GM18498 (cell line): ENCODE measurements around the gene MKNK2.
"Not testable (repeated sequence)": the region's sequence is repeated elsewhere in the genome, so short reads cannot be mapped to it uniquely, and the experiment has no call there.

ENCODE experiments used
- ATAC-seq: cut with Tn5 transposase; IDR thresholded peaks from one replicate; pipeline ENCODE4 v1.9.1; 2021; ENCODE audit warnings: mild to moderate bottlenecking, moderate library complexity; ENCODE audit not compliant: unreplicated experiment

Gene MKNK2

DNA sequence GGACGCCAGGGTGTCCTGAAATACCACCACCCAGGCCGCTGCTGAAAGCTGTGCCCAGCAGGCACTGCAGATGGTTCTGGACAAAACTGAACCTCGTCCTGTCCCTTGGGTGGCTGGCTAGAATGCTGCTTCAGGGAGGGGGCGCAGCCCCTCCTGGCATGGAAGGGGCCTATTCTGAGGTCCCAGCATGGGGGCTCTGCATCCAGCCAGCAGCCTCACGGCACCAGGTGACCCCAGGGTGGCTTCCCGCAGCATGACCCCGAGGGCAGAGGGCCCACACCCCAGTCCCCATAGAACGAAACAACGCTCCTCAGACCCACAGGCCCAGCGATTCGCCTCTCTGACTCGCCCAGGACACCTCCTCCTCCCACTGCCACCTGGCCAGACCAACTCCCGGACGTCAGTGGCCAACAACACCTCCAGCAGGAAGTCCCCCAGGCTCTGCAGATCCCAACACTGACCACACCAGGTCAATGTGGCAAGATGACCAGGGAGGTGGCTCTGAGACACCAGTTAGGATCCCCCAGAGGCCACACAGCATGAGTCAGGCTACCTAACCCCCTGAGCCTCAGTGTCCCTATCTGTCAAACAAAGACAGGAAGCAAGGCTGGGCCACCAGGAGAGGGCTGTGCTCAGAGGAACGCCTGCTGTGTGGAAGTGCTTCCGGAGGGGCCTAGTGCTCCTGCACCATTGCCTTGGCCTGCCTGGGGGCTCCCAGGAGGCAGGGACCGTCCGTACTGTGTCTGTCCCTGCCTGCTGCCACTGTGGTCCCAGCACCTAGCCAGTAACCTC lies 6.1 kb downstream of the MKNK2 start:
- ATAC-seq: no peak

DNA sequence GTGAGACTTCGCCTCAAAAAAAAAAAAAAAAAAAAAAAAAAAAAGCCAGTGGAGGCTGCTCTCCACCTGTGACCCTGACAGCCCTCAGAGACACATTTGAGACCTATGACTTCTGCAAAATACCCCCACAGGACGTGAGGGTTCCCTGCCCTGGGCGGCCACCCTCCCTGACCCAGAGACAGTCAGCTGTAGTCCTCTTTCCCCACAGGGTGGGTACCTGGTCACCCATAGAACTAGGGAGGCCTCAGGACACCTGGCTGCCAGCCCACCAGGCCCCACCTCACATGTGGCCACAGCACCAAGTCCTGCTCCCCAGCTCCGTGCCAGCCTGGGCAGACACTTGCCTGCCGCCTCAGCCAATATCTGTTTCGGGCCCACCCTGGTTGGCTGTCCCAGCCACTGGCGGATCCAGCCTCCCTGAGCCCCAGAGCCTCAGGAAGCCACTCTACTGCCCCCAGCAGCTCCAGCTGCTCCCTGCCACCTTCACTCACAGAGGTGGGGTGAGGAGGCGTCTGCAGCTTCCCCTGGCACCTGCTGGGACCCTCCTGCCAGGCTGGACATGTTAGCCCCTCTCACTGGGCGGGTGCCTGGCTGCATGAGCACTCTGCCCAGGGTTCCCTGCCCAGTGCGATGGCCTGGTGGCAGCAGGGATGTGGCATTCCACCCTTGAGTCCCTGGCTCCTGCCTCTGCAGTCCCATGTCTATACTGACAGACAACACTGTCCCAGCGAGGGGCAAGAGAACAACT lies 6.9 kb downstream of the MKNK2 start:
- no peak for ATAC-seq

DNA sequence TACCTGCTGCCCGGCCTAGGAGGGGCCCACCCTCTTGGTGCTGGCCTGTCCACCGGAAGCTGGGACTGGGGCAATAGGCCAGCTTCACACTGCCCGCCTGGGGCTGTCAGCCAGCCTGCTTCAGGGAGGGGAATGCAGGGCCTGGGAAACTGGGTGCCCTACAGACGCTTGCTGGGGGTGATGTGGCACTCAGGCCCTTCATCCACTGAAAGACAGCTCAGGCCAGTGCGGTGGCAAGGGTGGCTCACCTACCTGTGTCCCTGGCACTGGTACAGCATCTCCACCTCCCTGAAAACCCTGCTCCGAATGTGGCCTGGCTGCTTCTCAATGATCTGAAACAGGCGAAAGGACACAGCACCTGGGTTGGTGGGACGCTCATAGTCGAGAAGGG lies 7.8 kb downstream of the MKNK2 start:
- ATAC-seq: no peak

DNA sequence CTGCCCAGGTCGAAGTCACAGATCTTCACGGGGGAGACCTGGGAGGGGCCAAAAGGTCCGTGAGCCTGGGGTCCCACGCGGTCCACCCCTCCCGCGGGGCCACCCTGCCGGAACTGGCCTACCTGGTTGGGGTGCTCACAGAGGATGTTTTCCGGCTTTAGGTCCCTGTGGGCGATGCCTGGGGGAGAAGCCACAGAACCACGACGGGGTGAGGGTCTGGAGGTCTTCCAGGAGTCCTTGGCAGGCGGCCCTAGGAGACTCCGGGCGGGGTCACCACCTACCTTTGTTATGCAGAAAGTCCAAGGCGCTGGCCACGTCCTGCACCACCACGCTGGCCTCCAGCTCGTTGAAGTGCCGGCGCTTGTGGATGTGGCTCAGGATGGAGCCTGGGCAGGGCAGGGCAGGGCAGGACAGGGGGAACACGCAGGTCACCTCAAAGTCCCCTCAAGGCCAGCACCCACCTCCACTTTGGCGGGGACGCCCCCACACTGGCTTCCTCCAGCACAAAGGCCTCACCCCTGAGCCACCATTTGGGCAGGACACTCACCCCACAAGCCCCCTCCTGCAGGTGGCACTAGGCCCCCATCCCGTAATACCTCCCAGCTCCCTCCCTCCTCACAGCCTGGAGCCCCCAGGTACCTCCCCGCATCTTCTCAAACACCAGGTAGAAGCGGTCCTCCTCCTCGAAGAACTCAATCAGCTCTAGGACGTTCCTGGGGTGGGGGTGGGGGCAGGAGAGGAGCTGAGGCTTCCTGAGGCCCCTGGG lies 8.4 kb downstream of the MKNK2 start:
- ATAC-seq: peak; percentile 1

DNA sequence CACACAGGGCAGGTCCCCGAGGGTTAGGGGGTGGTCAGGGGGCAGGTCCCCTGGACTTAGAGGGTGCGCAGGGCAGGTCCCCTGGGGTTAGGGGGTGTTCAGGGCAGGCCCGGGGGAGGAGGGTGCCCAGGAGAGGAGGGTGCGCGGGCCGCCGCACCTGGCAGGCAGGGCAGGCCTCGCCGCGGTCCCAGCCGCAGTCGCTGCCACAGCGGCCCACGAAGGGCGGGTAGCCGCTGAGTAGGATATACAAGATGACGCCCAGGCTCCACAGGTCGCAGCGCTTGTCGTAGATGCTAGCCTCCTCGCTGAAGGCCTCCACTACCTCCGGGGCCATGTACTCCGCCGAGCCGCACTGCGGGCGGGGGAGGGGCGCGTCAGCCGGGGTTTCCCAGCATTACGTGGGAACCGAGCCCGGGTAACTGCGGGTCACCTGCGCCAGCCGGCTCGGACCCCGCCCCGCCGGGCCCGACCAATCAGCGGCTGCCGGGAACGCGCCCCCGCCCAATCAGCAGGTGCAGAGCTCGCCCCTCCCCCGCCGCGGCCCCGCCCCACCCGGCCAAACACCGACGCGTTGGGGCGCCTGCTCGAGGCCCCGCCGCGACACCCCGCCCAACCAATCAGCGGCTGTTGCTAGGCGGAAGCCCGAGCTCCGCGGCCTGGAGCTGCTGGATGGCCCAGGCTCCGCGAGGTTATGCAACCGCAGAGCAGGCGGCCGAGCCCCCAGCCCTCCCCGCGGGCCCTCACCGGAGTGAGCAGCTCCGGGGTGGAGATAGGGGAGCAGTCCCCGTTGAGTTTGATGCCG lies 9.2 kb downstream of the MKNK2 start:
- peak; percentile 66 for ATAC-seq

DNA sequence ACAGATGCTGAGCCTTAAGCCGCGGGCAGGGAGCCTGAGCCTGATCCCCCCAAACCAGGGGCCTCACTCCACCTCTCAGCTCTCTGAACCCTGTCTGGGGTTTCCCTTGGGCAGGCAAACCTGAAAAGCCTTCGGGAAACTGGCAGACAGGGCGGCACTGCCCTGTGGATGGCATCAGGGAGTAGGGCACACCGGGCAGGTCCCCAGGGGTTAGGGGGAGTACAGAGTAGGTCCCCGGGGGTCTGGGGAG lies 9.7 kb downstream of the MKNK2 start:
- no peak for ATAC-seq

DNA sequence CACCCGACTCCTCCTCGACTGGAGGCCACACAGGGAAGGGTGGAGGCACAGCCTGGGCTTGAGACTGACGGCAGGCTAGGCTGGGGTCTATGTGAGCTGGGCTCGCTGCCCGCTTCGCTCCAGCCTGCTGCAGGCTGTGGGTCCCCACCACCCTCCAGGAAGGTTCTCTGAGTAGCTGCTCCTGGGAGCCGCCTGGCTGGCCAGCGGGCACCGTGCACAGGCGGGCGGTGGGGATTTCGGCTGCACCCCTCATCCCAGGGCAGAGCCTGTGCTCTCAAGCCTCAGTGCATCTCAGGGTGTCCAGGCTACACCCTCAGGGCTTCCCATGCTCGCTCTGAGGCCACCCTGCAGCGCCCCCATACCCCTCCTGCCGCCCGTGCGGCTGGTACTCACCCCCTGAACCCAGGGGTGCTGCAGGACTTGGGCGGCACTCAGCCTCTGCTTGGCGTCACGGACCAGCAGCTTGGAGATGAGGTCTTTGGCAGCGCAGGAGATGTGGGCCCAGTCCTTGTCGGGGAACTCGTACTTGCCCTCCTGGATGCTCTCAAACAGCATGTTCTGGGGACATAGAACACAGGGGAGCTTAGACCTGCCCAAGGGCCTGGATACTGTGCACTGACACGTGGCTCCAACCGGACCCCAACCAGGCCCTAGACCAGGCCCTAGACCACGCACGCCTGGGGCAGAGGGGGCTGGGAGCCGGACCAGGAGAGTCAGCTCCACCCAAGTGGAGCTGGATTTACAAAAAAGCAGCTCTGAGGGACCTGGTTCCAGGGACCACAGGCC lies 10.2 kb downstream of the MKNK2 start:
- no peak for ATAC-seq

DNA sequence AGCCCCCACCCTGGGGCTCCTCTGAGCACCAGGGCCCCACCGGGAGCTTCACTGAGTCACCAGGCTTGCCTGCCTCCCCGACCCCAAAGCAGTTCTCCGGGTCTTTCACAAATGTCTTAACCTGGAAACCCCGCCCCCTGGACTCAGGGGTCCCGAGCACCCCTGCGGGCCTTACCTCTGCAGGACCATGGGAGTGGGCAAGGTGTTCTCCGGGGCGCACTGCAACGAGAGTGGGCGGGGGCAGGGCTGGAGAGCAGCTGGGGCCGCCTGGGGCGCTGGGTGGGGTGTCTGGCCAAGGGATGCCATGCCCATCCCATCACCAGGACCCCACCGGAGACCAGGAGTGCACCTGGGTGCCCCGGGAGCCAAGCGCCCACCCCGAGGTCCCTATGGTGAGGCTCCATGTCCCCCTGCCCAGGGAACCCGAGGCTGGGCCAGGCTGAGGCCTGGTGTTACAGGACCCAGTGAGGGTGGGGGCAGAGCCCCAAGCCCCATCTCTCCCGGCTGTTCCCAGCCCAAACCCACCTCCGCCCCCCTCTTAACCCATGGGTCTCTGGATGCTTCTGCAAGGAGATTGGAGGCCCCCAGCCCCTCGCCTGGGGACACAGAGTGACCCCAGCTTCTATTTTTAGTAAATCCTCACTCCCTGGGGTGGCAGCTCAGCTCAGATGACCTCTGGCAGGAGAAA lies 10.9 kb downstream of the MKNK2 start:
- ATAC-seq: no peak

DNA sequence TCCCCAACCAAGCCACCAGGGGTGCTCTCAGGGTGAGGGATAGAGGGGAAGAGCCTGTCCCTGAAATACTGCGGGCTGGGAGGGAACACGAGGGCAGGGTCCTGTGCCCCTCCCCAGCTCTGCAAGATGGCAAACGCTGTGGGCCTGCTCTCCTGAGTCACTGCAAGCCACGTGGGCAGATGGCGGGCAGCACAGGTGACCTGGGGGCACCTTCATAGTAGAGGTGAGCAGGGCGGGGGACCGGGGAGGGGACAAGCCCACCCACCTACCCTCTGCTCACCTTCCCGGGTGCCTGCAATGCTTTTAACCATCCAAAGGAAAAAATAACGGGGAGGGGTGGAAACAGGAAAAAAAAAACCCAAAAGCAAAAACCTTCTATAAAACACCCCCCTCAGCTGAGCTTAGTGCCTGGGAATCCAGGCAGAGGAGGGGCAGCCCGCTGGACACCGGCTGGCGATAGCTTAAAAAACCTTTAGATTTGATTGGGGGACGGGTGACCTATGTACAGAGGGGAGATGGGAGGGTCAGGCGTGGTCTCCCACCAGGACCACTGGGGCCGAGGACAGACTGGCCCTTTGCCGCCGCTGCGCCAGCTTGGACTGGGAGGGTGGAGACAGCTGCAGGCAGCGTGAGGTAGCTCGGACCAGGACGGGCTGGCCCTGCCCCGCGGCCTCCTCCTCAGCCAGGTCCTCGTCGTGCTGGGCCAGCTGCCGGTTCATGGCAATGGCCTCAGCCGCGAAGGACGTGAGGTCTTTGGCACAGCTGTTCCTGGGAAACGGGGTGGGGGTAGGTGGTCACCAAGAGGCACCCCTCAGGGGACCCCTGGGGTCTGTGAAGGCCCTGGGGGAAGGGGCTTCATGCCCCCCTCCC lies 11.7 kb downstream of the MKNK2 start:
- ATAC-seq: no peak

DNA sequence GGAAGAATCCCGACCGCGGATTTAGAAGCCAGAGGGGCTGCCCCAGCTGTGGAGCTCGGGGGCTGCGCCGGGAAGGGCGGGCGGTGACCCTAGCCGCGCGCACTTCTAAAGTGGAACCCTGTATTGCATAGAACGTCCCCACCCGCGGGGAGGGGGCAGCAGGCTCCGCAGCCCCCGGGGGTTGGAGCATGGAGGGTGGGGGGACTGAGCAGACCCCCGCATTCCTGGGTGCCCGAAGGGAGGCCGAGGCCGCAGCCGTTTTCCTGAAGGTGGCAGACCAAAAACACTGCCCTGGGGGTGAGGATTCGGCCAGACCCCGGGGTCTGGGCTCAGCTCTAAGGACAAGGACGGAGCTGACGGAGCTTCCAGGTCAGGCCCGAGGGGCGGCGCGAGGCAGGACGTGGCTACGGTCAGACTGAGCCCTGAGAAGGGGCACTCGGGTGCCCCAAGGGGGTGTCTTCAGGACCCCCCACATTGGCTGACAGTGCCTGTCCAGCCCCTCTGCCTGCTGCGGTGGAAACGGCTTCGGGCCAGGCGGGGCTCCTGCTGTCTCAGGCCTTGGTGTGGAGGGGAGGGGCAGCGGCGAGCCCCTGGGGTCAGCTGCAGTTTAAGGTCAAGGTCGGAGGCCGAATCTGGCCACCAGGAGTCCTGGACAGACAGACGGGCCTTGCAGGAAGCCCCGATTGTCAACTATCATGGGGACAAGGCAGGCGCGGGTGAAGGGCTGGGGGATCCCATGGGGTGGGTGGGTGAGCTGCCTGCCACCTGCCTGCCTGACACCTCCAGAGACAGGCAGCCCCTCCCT lies 12.6 kb downstream of the MKNK2 start:
- ATAC-seq: no peak

DNA sequence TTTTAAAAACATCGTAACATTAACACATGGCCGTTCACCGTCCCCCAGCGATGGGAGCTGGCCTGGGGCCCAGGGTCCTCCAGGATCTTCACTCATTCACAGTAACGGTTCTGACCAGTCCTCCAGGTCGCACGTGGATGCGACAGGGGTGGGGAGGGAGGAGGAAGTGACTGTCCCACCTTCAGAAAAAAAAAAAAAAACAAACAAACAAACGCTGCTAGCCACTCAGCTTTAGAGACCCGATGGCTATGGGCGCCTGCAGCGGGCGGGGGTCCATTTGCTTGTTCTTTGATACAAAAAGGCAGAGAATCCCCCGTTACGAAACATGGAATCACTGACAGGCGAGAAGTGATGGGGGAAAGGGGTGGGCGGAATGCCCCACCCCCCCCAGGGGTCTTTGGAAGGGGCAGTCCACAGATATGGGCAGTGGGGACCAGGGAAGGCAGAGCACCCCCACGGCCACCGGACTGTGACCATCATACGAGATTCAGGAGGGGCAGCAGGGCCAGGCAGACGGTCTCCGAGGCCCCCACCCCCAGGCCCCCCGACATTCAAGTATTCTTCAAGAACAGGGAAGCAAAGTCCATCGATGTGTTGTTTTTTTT lies 13.3 kb downstream of the MKNK2 start:
- ATAC-seq: no peak

DNA sequence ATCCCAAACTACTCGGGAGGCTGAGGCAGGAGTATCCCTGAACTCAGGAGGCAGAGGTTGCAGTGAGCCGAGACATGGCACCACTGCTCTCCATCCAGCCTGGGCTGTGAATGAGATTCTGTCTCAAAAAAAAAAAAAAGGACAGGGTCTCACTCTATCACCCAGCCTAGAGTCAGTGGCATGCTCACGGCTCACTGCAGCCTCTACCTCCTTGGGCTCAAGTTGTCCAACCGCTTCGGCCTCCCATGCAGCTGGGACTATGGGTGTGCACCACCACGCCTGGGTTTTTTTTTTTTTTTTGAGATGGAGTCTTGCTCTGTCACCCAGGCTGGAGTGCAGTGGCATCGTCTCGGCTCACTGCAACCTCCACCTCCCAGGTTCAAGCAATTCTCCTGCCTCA lies 14.6 kb downstream of the MKNK2 start:
- no peak for ATAC-seq

DNA sequence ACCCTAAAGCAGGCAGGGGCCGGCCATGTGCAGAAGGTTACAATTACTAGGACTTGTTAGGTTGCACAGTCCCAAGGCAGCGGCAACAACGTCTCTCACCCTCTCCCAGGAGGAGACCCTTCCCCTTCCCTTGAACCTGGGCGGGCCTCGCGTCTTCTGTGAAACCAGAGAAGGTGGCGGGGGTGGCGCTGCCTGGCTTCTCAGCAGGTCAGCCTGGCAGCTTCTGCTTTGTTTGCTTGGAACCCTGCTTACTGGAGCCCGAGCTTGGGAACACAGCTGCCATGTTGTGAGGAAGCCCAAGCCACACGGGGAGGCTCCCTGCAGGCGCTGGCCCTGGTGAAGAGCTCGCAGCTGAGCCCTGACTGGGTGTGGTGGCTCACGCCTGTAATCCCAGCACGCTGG lies 15.5 kb downstream of the MKNK2 start:
- ATAC-seq: no peak

DNA sequence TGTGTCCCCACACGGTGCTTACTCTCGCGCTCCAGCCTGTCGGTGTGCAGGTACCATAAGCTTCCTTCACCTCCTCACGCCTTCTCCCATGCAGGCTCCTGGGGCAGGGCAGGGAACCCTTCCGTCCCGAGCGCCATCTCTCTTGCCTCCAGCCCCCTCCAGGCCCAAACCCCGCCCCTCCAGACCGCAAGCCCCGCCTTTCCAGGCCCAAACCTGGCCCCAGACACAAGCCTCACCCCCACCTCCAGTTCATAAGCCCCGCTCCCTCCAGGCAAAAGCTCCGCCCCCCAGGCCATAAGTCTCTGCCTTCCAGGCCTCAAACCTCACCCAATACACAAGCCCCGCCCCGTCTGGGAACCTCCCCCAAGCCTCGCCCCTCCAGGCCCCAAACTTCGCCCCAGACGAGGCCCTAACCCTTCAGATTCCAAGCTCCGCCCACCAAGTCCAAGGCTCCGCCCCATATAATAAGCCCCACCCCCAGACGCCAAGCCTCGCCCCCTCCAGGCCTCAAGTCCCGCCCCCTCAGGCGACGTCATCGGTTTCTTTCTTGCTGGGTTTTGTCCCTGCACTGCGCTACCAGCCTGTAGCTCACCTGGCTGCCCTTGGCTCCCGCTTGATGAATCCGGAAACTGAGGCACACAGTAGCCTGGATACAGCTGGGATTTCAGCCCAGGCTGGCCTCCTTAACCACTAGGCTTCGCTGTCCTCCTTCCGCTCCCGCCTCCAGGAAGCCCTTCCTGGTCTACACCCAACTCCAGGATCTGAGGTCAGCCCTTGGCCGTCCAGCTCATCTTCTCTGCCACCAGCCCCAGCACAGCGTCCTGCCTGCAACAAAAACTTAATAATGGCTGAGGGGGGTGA lies 16.1 kb downstream of the MKNK2 start:
- ATAC-seq: no peak

DNA sequence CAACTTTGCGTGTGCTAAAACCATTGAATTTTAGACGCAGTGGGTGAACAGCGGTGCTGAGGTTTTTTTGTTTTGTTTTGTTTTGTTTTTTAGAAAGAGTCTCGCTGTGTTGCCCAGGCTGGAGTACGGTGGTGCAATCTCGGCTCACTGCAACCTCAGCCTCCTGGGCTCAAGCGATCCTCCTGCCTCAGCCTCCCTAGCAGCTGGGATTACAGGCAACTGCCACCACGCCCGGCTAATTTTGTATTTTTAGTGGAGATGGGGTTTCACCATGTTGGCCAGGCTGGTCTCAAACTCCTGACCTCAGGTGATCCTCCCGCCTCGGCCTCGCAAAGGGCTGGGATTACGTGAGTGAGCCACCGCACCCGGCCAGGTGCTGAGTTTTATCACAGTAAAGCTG lies 16.8 kb downstream of the MKNK2 start:
- ATAC-seq: not testable (repeated sequence)

DNA sequence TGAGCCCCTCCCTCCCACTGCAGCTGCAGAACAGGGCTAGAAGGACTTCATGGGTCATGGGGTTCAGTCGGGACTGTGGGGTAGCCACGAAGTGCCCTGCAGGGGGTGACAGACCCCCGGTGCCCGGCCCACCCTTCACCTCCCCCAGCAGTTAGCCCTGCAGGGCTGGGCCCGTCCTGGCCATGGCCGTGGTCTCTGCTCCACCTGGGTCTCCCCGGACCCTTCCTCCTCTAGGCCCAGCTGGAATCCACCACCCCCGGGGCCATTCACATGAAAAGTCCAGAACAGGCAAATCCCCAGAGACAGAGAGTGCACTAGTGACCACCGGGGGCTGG lies 17.3 kb downstream of the MKNK2 start:
- ATAC-seq: no peak
